Upper lobe of right lung (tissue), 1 donor: ENCODE results near the gene CCNG2. TPM values are rescaled to one million over a fixed set of nuclear protein-coding genes. Genes with fewer than 3 reads are reported as not detected.

ENCODE experiments used
- ATAC-seq: fragments of 200-7000 bp; cut with Tn5 transposase; one replicate; pipeline ENCODE4 v1.9.1; 2020; ENCODE audit warnings: mild to moderate bottlenecking, moderate library complexity
- DNase-seq: peaks from one replicate; pipeline ENCODE4 v3.0.0-alpha.2; 2020
- H3K27ac ChIP-seq: fragments of 200-600 bp; one replicate; pipeline ENCODE4 v1.8.0; 2022
- H3K27me3 ChIP-seq: fragments of 200-600 bp; one replicate; pipeline ENCODE4 v1.8.0; 2022; ENCODE audit warnings: mild to moderate bottlenecking
- H3K36me3 ChIP-seq: fragments of 200-600 bp; one replicate; pipeline ENCODE4 v1.8.0; 2022
- H3K4me1 ChIP-seq: fragments of 200-600 bp; one replicate; pipeline ENCODE4 v1.8.0; 2022
- H3K4me3 ChIP-seq: fragments of 200-600 bp; one replicate; pipeline ENCODE4 v1.8.0; 2022; ENCODE audit warnings: mild to moderate bottlenecking
- H3K9me3 ChIP-seq: fragments of 200-600 bp; one replicate; pipeline ENCODE4 v1.8.0; 2022
- CTCF ChIP-seq: fragments of 200-600 bp; IDR thresholded peaks from one replicate; pipeline ENCODE4 v1.8.0; 2022; ENCODE audit warnings: antibody characterized with exemption
- intact Hi-C: fragments of 100-400 bp; cut with DNase I; formaldehyde crosslinking; loops from one replicate; pipeline ENCODE4 v1.11.0; 2022
- total RNA-seq: library from RNA; stranded (reverse); fragmentation: NEBNext Ultra II Directional; extraction: Animal tissue kit (Norgen Biotek cat#: 25700); gene quantifications from one replicate; pipeline ENCODE4 v1.2.1, GENCODE V29; 2021
- donor health status: DM: no; HTN: yes; CAD: no; lungs with severe emphysema.

CCNG2 gene
- total RNA-seq, 1 donor from 2014 or later, result 41.3 TPM

GRCh38 chr4:77143091-77143490 is 13.9 kb upstream of the CCNG2 start:
- DNase-seq (no peak), ATAC-seq (no peak)
- Histone ChIP-seq H3K27ac (no peak overlapping the region), H3K27me3 (no peaks in the 10 kb centered on the region), H3K4me1 (no peaks in the 10 kb centered on the region), H3K9me3 (no peaks in the 10 kb centered on the region), H3K4me3 (no peak overlapping the region), H3K36me3 (no peaks in the 10 kb centered on the region)
- intact Hi-C loops, result no loop called here
- no peak for TF ChIP-seq CTCF

GRCh38 chr4:77145842-77146185 is 11.2 kb upstream of the CCNG2 start:
- no peaks in the 10 kb centered on the region for H3K27me3 ChIP-seq
- DNase-seq (no peak), ATAC-seq (peak; percentile 16)
- no peaks in the 10 kb centered on the region for H3K9me3 ChIP-seq
- no peak overlapping the region for H3K4me3 ChIP-seq
- no peaks in the 10 kb centered on the region for H3K4me1 ChIP-seq
- no peak for TF ChIP-seq CTCF
- no peak overlapping the region for H3K27ac ChIP-seq
- no peaks in the 10 kb centered on the region for H3K36me3 ChIP-seq
- intact Hi-C loops, result no loop called here

- no peak overlapping the region for H3K27ac ChIP-seq
Measured at GRCh38 chr4:77146186-77147078, 10.6 kb upstream of the CCNG2 start.

GRCh38 chr4:77147079-77147782 is 9.8 kb upstream of the CCNG2 start:
- Histone ChIP-seq H3K4me3 (no peak overlapping the region), H3K27ac (no peak overlapping the region), H3K36me3 (no peaks in the 10 kb centered on the region), H3K27me3 (no peaks in the 10 kb centered on the region), H3K9me3 (no peaks in the 10 kb centered on the region), H3K4me1 (no peaks in the 10 kb centered on the region)
- intact Hi-C loops, result no loop called here
- TF ChIP-seq CTCF, result no peak
- ATAC-seq (no peak), DNase-seq (no peak)

More at GRCh38 chr4:77146186-77147078, 10.6 kb upstream of the CCNG2 start:
- ATAC-seq (peak; percentile 45), DNase-seq (no peak)
- H3K27me3 ChIP-seq, result no peaks in the 10 kb centered on the region
- no peak for TF ChIP-seq CTCF
- no peaks in the 10 kb centered on the region for H3K4me1 ChIP-seq
- H3K4me3 ChIP-seq, result no peak overlapping the region
- no peaks in the 10 kb centered on the region for H3K36me3 ChIP-seq
- intact Hi-C loops, result no loop called here
- H3K9me3 ChIP-seq, result no peaks in the 10 kb centered on the region

GRCh38 chr4:77148078-77148477 is 8.9 kb upstream of the CCNG2 start:
- no peak overlapping the region for H3K27ac ChIP-seq
- H3K4me3 ChIP-seq, result no peak overlapping the region
- H3K9me3 ChIP-seq, result no peaks in the 10 kb centered on the region
- H3K4me1 ChIP-seq, result no peaks in the 10 kb centered on the region
- H3K36me3 ChIP-seq, result no peaks in the 10 kb centered on the region
- TF ChIP-seq CTCF, result no peak
- H3K27me3 ChIP-seq, result no peaks in the 10 kb centered on the region
- DNase-seq, result no peak
- intact Hi-C loops, result no loop called here
- no peak for ATAC-seq
